ENCODE data around the gene EHF. TPM values are rescaled to one million over a fixed set of nuclear protein-coding genes. Genes with fewer than 3 reads are reported as not detected.

Gene EHF
- total and polyA plus RNA-seq, 2 of the 13 experiments (the other 11 are each of a cell fraction or from before 2014, with no cell fraction given): 0.04 to 0.46 TPM

- TF ChIP-seq ZNF382 (CRISPR knock-in tag; IDR thresholded peaks at IDR 0.05; ENCODE audit: borderline replicate concordance) (no peak), ZNF644 (CRISPR knock-in tag; IDR thresholded peaks at IDR 0.05; ENCODE audit: low read depth) (peak; percentile 88), HNF1B (CRISPR knock-in tag; IDR thresholded peaks at IDR 0.05) (peak; percentile 90), SCMH1 (CRISPR knock-in tag; IDR thresholded peaks at IDR 0.05; ENCODE audit: borderline replicate concordance) (no peak), PHB2 (IDR thresholded peaks at IDR 0.05; ENCODE audit: partially characterized antibody) (no peak), ZNF281 (CRISPR knock-in tag; IDR thresholded peaks at IDR 0.05; ENCODE audit: borderline replicate concordance) (peak; percentile 77; the same call in 1 of the 2 replicates), SNAPC2 (CRISPR knock-in tag; IDR thresholded peaks at IDR 0.05) (peak; percentile 60; the same call in 1 of the 2 replicates), ZFP36 (IDR thresholded peaks at IDR 0.05; ENCODE audit: borderline replicate concordance, low read depth, low read length, partially characterized antibody) (no peak), ZNF101 (CRISPR knock-in tag; IDR thresholded peaks at IDR 0.05; ENCODE audit: borderline replicate concordance, low read depth) (no peak), ZNF446 (CRISPR knock-in tag; IDR thresholded peaks at IDR 0.05) (no peak), ZFYVE20 (CRISPR knock-in tag; IDR thresholded peaks at IDR 0.05; ENCODE audit: borderline replicate concordance, low read depth) (no peak), SP4 (CRISPR knock-in tag; IDR thresholded peaks at IDR 0.05) (peak; percentile 46; the same call in 1 of the 2 replicates), ZSCAN5A (CRISPR knock-in tag; IDR thresholded peaks at IDR 0.05; ENCODE audit: borderline replicate concordance) (no peak), ZNF777 (CRISPR knock-in tag; IDR thresholded peaks at IDR 0.05) (no peak), TIGD3 (CRISPR knock-in tag; IDR thresholded peaks at IDR 0.05; ENCODE audit: borderline replicate concordance) (no peak), RCOR2 (CRISPR knock-in tag; IDR thresholded peaks at IDR 0.05) (peak; percentile 97), RFXAP (CRISPR knock-in tag; IDR thresholded peaks at IDR 0.05; ENCODE audit: borderline replicate concordance) (peak; percentile 91), ZNF512B (CRISPR knock-in tag; IDR thresholded peaks at IDR 0.05; ENCODE audit: borderline replicate concordance) (no peak)
Measured at GRCh38 chr11:34654483-34655334, 33.8 kb downstream of the EHF start (continued).

Data from HepG2 (cell line).